NCI-H1417 (cell line): ENCODE data around the gene ELOF1.
"Not testable (repeated sequence)": the region's sequence is repeated elsewhere in the genome, so short reads cannot be mapped to it uniquely, and the experiment has no call there.

Source experiments
- DNase-seq, 3 experiments: peaks; one replicate each; lab custom pipeline; 2025; lab: John Stamatoyannopoulos, UW

The ELOF1 gene

DNA sequence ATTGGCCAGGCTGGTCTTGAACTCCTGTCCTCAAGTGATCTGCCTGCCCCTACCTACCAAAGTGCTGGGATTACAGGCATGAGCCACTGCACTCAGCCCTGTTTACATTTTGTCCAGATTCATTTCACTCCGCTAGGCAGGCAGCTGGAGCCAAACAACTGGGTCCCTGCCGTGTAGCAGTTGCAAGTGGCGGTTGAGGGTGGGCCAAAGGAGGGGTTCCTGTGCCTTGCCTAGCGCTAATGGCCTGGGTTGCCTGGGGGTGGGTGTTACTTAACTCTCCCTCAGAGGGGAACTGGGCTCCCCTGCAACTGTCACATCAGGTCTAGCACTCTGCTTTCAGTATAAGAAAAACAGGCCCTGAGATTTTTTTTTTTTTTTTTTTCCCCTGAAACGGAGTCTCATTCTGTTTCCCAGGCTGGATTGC lies 11.0 kb upstream of the ELOF1 start:
- DNase-seq: peak in 1 of 3 experiments; percentile 50

DNA sequence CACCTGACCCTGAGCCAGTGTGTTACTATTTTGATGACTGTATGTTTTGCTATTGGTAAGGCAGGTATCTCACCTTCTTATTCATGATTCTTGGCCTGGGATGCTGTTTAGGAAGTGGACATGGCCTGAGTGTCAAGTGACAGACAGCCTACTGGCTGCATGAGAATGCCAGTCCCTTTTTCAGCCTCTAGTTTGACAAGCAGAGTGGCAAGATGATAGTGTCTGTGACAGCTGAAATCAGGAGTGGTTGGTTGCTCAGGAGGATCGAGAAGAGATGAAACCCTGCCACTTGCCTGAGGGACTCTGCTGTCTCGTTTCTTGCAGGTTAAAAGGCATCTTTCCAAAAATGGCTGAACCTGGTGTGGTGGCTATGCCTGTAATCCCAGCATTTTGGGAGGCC lies 7.1 kb upstream of the ELOF1 start:
- DNase-seq: no peak

- not testable (repeated sequence) for DNase-seq
Measured at GRCh38 chr19:11565649-11565980, 6.6 kb upstream of the ELOF1 start.

GRCh38 chr19:11564082-11564807 lies 5.2 kb upstream of the ELOF1 start:
- not testable (repeated sequence) for DNase-seq

DNA sequence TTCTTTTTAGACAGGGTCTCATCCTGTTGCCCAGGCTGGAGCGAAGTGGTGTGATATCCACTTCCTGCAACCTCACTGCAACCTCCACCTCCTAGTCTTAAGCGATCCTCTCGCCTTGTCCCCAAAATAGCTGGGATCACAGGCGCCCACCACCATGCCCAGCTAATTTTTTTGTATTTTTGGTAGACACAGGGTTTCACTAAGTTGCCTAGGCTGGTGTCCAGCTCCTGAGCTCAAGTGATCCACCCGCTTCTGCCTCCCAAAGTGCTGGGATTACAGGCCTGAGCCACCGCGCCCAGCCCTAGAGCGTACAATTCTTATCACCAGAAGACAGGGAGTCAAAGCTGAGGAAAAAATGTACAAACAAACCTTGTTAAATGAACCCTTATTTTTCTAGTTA lies 4.5 kb upstream of the ELOF1 start:
- DNase-seq: no peak

DNA sequence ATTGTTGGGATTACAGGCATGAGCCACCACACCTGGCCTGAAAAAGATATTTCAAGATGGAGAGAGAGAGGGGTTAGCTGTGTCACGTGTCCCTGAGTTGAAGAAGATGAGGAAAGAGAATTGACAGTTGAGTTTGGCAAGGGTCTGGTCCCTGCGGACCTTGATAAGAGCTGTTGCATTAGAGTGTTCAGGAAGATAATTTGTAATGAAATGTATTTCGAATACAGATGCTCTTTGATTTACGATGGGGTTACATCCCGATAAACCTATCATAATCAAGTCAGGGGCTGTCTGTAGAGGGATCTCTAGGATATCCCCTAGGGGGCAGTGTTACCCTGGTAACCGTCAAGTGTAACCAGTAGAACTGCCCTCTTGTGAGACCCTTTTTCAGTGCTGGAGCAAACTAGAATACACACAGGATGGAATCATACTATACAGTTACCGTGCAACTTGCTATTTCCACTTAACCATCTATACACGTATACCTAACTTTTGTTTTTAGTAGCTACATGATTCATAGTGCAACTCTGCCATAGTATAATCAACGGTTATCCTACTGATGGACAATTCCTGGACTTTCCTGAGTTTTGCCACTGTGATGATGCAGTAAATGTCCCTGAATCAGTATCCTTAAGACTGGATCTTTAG lies 1.5 kb upstream of the ELOF1 start:
- peak; percentile 33 to 78 (median 44) for DNase-seq

DNA sequence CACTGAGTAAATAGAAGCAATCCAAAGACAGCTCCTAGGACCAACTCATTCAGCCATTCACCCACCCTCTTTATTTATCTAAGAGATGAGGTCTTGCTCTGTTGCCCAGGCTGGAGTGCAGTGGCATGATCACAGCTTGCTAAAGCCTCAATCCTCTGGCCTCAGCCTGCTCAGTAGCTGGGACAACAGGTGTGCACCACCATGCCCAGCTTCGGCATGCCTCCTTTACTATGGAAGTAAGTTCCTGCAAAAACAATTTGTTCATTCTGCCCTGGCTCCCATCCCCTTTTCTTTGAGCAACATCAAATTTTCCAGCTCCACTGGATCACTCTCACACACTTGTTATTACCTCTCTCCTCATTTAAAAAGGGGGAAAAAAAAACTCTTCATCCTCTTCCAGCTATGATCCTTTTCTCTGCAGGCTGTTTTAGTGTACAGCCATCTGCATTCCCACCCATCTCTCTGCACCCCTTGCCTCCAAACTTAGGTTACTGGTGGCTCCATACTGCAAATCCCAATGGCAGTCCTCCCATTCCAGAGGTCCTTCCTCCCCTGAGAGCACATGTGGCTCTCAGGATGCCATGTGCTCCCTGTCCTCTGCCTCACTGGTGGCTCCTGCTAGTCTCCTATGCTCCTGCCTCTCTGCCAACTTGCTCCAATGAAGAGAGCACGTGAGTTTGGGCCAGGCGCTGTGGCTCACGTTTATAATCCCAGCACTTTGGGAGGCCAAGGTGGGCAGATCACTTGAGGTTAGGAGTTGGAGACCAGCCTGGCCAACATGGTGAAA lies 2.2 kb downstream of the ELOF1 start:
- no peak for DNase-seq

DNA sequence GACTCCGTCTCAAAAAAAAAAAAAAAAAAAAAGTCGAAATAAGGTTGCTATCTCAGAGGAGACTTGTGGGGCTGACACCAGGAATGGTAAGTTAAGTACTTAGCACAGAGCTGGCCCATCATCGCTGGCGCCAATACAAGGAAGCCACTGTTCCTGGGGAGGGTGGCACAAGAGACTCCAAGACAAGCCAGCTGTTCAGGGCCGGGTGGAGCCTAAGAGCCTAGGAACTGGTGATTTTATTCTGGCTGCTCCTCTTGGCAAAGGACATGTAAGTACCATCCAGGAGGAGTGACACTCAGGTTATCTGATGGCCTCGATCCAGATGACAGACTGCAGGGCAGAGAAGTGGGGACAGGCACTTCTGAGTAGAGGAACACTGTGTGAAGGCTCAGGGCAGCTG lies 3.8 kb downstream of the ELOF1 start:
- DNase-seq: no peak

DNA sequence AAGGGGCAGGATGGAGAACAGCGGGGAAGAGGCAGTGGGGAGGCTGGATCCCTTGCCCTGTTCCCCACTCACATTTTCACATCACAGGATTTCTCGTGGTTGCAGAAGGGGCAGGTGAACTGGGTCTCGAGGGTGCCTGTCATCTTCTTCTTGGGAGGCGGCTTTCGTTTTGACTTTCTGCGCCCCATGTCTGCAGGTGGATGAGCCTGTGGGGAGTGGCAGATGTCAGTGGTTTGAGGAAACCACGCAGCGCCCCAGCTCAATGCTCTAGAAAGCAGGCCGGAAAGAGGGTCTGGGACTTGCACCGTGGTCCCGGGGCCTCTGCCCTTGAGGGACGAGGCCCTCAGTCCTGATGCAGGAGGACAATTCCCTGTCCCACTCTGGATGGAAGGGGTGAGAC lies 4.9 kb downstream of the ELOF1 start:
- DNase-seq: no peak

- DNase-seq: no peak
Measured at GRCh38 chr19:11552666-11553372, 6.2 kb downstream of the ELOF1 start.

- no peak for DNase-seq
Measured at GRCh38 chr19:11551603-11552235, 7.3 kb downstream of the ELOF1 start.

GRCh38 chr19:11550265-11550664 lies 8.8 kb downstream of the ELOF1 start:
- DNase-seq: no peak

- no peak for DNase-seq
Measured at GRCh38 chr19:11549386-11549953, 9.6 kb downstream of the ELOF1 start.

DNA sequence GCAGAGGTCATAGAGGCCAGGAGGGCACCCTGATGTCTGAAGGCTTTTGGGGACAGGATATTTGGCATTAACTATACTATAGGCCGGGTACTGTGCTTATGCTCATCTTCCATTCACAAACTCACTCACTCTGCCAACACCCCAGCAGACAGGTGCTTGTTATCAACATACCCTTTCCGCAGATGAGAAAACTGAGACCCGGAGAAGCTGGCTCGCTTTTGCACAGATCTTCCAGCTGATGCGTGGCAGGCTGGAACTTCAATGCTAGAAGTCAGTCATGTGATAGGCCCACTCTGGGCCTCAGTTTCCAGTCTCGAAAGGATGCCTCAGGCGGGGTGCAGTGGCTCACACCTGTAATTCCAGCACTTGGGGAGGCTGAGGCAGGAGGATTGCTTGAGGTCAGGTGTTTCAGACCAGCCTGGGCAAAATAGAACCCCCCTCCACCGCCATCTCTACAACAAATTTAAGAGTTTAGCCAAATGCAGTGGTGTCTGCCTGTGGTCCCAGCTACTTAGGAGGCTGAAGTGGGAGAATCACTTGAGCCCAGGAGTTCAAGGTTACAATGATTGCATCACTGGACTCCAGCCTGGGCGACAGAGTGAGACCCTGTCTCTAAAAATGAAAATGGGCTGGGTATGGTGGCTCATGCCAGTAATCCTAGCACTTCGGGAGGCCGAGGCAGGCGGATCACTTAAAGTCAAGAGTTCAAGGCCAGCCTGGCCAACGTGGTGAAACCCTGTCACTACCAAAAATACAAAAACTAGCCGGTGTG lies 10.9 kb downstream of the ELOF1 start:
- no peak for DNase-seq

DNA sequence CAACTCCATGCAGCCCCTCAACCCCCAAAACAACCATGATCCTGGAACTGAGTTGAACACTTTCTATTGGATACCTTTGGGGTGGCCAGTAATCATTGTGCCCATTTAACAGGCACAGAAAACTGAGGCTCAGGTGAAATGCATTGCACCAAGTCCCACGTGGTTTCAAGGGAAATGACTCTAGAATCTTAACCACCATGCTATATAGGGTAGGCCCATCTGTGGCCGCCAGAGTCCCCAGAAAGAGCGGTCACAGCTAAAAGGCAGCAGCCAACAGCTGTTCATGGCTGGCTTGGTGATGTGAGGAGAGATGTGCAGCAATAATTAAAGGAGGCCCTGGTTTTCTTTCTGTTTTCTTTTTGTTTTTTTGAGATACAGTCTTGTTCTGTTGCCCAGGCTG lies 17.8 kb downstream of the ELOF1 start:
- no peak for DNase-seq

DNA sequence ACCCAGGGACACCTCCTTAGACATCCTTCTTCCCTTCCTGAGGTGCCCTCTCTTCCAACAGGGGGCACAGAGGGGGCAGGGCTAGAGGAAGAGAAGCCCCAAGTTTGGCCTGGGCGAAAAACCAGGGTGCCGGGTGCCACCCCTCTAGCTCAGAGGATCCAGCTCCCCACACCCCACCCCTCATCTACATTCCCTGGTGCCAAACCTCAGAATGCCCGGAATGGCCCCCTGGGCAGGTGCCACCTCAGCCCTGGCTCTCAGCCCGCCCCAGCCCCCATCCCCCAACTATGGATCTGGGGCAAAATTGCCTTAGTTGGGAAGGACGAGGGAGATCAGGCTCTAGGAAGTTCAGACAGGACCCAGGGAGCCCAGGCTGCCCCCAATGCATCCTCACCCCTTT lies 18.4 kb downstream of the ELOF1 start:
- no peak for DNase-seq

DNA sequence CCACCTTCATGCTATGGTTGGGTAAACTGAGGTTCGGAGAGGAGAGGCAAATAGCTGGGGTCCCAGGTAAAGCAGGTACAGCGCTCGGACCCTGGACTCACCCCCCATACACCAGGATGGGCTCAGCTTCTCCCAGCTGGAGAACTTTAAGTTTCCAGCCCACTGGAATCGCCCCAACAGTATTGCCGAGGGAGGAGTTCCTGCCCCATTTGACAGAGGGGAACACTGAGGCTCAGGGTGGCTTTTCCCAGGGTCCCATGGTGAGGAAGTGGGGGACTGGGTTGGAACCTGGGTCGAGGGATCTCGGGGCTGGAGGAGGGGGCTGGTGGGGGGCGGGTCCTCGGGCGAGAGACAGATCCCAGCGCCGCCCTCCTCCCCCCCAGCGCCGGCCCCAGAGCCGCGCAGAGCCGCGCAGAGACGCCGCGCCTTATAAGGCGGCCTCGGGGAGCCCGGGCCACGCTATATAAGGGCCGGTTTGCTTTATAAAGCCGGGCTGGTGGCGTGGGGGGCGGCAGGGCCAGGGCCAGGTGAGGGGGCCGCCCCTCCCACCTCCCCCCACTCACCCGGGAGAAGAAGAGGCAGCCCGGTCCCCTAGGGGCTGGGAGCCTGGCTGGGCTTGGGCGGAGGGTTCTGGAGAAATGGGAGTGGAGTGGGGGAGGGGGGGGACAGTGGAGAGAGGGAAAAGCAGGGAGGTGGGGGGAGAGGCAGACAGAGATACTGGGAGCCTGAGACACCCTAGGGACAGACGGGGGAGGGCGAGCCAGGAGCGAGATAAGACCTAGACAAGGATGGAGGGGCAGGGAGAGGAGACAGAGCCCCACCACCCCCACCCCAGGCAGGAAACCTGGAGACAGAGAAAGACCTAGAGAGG lies 19.3 kb downstream of the ELOF1 start:
- DNase-seq: peak in 2 of 3 experiments; percentile 61 to 66

GRCh38 chr19:11538232-11539036 lies 20.6 kb downstream of the ELOF1 start, which contains the start of gene CNN1:
Gene CNN1 (plus strand): TSS chr19:11538851. CDS start chr19:11538928, 77 bp downstream.
- no peak for DNase-seq
